Endothelial cell of umbilical vein (primary cell): ENCODE measurements around the gene SMIM12. TPM values are rescaled to one million over a fixed set of nuclear protein-coding genes. Genes with fewer than 3 reads are reported as not detected.

ENCODE experiments used
- BruUV-seq: library from RNA; stranded (reverse); fragments of 400-500 nt; replicated peaks from 2 replicates; lab custom pipeline; 2021; lab: Mats Ljungman, UMichigan
- CTCF ChIA-PET: fragments of 300-600, 350-600 bp; sonication (Branson Sonifier 250); formaldehyde crosslinking; loops from one replicate; lab custom pipeline; 2021; ENCODE audit warnings: antibody characterized with exemption, inconsistent platforms; lab: Charles Lee
- POLR2A ChIA-PET: fragments of 300-600, 350-600 bp; sonication (Branson Sonifier 250); formaldehyde crosslinking; loops from one replicate; lab custom pipeline; 2021; ENCODE audit warnings: antibody characterized with exemption, inconsistent platforms; lab: Charles Lee
- DNase-seq: peaks from one replicate; pipeline ENCODE4 v3.0.0-alpha.2; 2011; ENCODE audit warnings: low read depth, low spot score
- FAIRE-seq: peaks from 2 replicates; lab custom pipeline; 2011; peaks lifted over from hg19 to GRCh38; lab: Jason Lieb, UNC
- H2AFZ ChIP-seq: 2 replicates; pipeline ENCODE4 v1.6.0; 2012; ENCODE audit warnings: low read depth, low read length, control low read depth, inconsistent platforms
- H3K27ac ChIP-seq: 2 replicates; pipeline ENCODE4 v1.5.1; 2011; ENCODE audit warnings: low read depth, mild to moderate bottlenecking, control low read depth, low read length, moderate library complexity; ENCODE audit not compliant: insufficient read depth
- H3K27me3 ChIP-seq, 2 experiments: 2 replicates each; pipeline versions ENCODE4 v1.6.0 to v1.6.1; 2011; ENCODE audit warnings: low read length in 2 of 2, mixed read lengths in 1 of 2; ENCODE audit not compliant: control insufficient read depth in 2 of 2, insufficient read depth in 2 of 2
- H3K36me3 ChIP-seq, 2 experiments: 2 replicates in 1 of 2; 3 replicates in 1 of 2; pipeline ENCODE4 v1.5.1; 2011; ENCODE audit warnings: low read length in 2 of 2, mild to moderate bottlenecking in 1 of 2, moderate library complexity in 1 of 2; ENCODE audit not compliant: control insufficient read depth in 2 of 2, insufficient read depth in 2 of 2; ENCODE audit errors: extremely low read depth in 1 of 2
- H3K4me1 ChIP-seq: 3 replicates; pipeline ENCODE4 v1.5.1; 2011; ENCODE audit warnings: mild to moderate bottlenecking, low read length; ENCODE audit not compliant: control insufficient read depth, insufficient read depth; ENCODE audit errors: extremely low read depth
- H3K4me2 ChIP-seq: 2 replicates; pipeline ENCODE4 v1.6.1; 2011; ENCODE audit warnings: low read length, control low read depth, mixed read lengths; ENCODE audit not compliant: insufficient read depth
- H3K4me3 ChIP-seq, 3 experiments: fragments of 200-600 bp in 1 of 3; sonication (generic), shearing (Covaris generic) in 1 of 3; replicated peaks in 1 of 3; 2 replicates each; pipeline ENCODE4 v1.5.1; 2011 to 2016; ENCODE audit warnings: control low read depth in 3 of 3, low read length in 3 of 3, mild to moderate bottlenecking in 2 of 3, inconsistent platforms in 1 of 3, low read depth in 1 of 3, moderate library complexity in 1 of 3; ENCODE audit not compliant: insufficient read depth in 1 of 3
- H3K79me2 ChIP-seq: 2 replicates; pipeline ENCODE4 v1.6.0; 2012; ENCODE audit warnings: low read length, inconsistent platforms; ENCODE audit not compliant: control insufficient read depth, insufficient read depth
- H3K9ac ChIP-seq: replicated peaks from 2 replicates; pipeline ENCODE3; 2011; ENCODE audit warnings: low read length, control low read depth; ENCODE audit not compliant: insufficient read depth; ENCODE audit errors: extremely low read depth
- H3K9me1 ChIP-seq: replicated peaks from 3 replicates; pipeline ENCODE4 v1.6.0; 2011; ENCODE audit warnings: mild to moderate bottlenecking, low read length; ENCODE audit not compliant: control insufficient read depth, insufficient read depth; ENCODE audit errors: extremely low read depth
- H3K9me3 ChIP-seq: replicated peaks from 2 replicates; pipeline ENCODE4 v1.5.1; 2012; ENCODE audit warnings: low read length, inconsistent platforms; ENCODE audit not compliant: control insufficient read depth, insufficient read depth
- H4K20me1 ChIP-seq: replicated peaks from 2 replicates; pipeline ENCODE3; 2011; ENCODE audit warnings: mild to moderate bottlenecking, low read length; ENCODE audit not compliant: control insufficient read depth, insufficient read depth; ENCODE audit errors: extremely low read depth
- CTCF ChIP-seq, 2 donors: IDR thresholded peaks; 1 replicate in 1 of 2; 2 replicates in 1 of 2; pipeline ENCODE4 v1.5.1; 2011; ENCODE audit warnings: low read length in 2 of 2, mild to moderate bottlenecking in 2 of 2, moderate library complexity in 2 of 2, control low read depth in 1 of 2, inconsistent platforms in 1 of 2, low read depth in 1 of 2; ENCODE audit not compliant: insufficient read depth in 1 of 2; ENCODE audit errors: extremely low read depth in 1 of 2
- EZH2 ChIP-seq: IDR thresholded peaks from 2 replicates; pipeline ENCODE4 v1.6.1; 2012; ENCODE audit warnings: borderline replicate concordance, low read depth, mild to moderate bottlenecking, moderate library complexity, low read length, inconsistent platforms; ENCODE audit not compliant: severe bottlenecking
- FOS ChIP-seq: IDR thresholded peaks from 2 replicates; pipeline ENCODE4 v1.6.1; 2011; ENCODE audit warnings: mild to moderate bottlenecking, low read length, moderate library complexity, borderline replicate concordance; ENCODE audit not compliant: insufficient read depth
- GATA2 ChIP-seq: IDR thresholded peaks from 2 replicates; pipeline ENCODE4 v1.7.0; 2011; ENCODE audit warnings: low read depth, mild to moderate bottlenecking, moderate library complexity, mixed read lengths, low read length; ENCODE audit not compliant: insufficient read length, insufficient read depth
- JUN ChIP-seq: IDR thresholded peaks from 2 replicates; pipeline ENCODE4 v1.6.1; 2011; ENCODE audit warnings: borderline replicate concordance, low read depth; ENCODE audit not compliant: insufficient read length, insufficient read depth
- MAX ChIP-seq: IDR thresholded peaks from 2 replicates; pipeline ENCODE4 v1.6.1; 2011; ENCODE audit not compliant: insufficient read depth, insufficient read length
- MYC ChIP-seq: IDR thresholded peaks from one replicate; pipeline ENCODE4 v1.6.1; 2011; ENCODE audit warnings: mild to moderate bottlenecking, low read depth, low read length
- POLR2A ChIP-seq: IDR thresholded peaks from 2 replicates; pipeline ENCODE4 v1.6.1; 2012; ENCODE audit warnings: low read depth, mild to moderate bottlenecking, control low read depth, low read length
- POLR2AphosphoS5 ChIP-seq: IDR thresholded peaks from 2 replicates; pipeline ENCODE4 v1.6.1; 2012; ENCODE audit warnings: low read depth, mild to moderate bottlenecking, control low read depth, low read length, moderate library complexity; ENCODE audit not compliant: insufficient read depth
- dilution Hi-C: fragments of 300-500 bp; cut with MboI; formaldehyde crosslinking; loops from one replicate; pipeline ENCODE4 v1.15.0; 2019; ENCODE audit warnings: low sequenced_read_pairs; ENCODE audit not compliant: extremely low pct_ligation_motif_present
- intact Hi-C: fragments of 100-400 bp; cut with micrococcal nuclease; formaldehyde crosslinking; loops from one replicate; pipeline ENCODE4 v1.10.0; 2022
- polyA plus RNA-seq, 4 experiments: library from polyadenylated mRNA; depleted of rRNA in 3 of 4; stranded (reverse) in 3 of 4; unstranded in 1 of 4; fragments of >200 nt; gene quantifications; 2 replicates each; pipeline versions ENCODE4 v1.2.1 to v1.2.3, GENCODE V29; 2011 to 2012; ENCODE audit warnings: missing spikeins in 1 of 4
- total RNA-seq: library from RNA; stranded (reverse); gene quantifications from 2 replicates; pipeline ENCODE4 v1.2.3, GENCODE V29; 2021

SMIM12 gene
- total and polyA plus RNA-seq, 2 donors (not counting 3 experiments of a cell fraction or from before 2014, with no cell fraction given) = 66.2 to 85.9 TPM

GRCh38 chr1:34887593-34887992 lies 28.0 kb upstream of the SMIM12 start:
- H3K4me2 ChIP-seq = no peak overlapping the region
- DNase-seq (no peak), FAIRE-seq (no peak)
- CTCF ChIA-PET = interaction anchor here (2.2 kb wide), 1 partner anchor 21 kb away, joined by 7 read pairs; no protein-coding TSS in a partner anchor
- intact Hi-C loops = no loop called here
- H3K4me3 ChIP-seq = no peak overlapping the region
- no peaks in the 10 kb centered on the region for H4K20me1 ChIP-seq
- POLR2A ChIA-PET = no interaction called here
- H3K9me1 ChIP-seq = no peaks in the 10 kb centered on the region
- dilution Hi-C loops = no loop called here
- H2AFZ ChIP-seq = no peak overlapping the region
- no peak for TF ChIP-seq MYC
- TF ChIP-seq MAX = no peak
- no peak for TF ChIP-seq FOS
- no peak for TF ChIP-seq CTCF (IDR thresholded peaks at IDR 0.05; ENCODE audit: extremely low read depth in 1 of 2, insufficient read depth in 1 of 2, low read depth in 1 of 2, low read length in 2 of 2)
- TF ChIP-seq GATA2 = no peak
- no peak for TF ChIP-seq EZH2
- TF ChIP-seq POLR2AphosphoS5 = no peak
- no peak for TF ChIP-seq JUN
- no peak for TF ChIP-seq POLR2A
- BruUV-seq = no TSS peak
- no peak overlapping the region for H3K9ac ChIP-seq
- no peaks in the 10 kb centered on the region for H3K79me2 ChIP-seq
- H3K27ac ChIP-seq = no peak overlapping the region
- H3K36me3 ChIP-seq = no peaks in the 10 kb centered on the region
- peaks cover 20 to 22% of the 10 kb centered on the region in 2 experiments for H3K27me3 ChIP-seq
- peaks cover 3% of the 10 kb centered on the region for H3K4me1 ChIP-seq
- H3K9me3 ChIP-seq = no peaks in the 10 kb centered on the region
